ENCODE data around the gene VPS33B. TPM values are rescaled to one million over a fixed set of nuclear protein-coding genes. Genes with fewer than 3 reads are reported as not detected.

The VPS33B gene
- total RNA-seq, 2 experiments from 2014 or later, result 22.2 to 22.9 TPM

- no peak for TF ChIP-seq CTCF (IDR thresholded peaks at IDR 0.05)
- Mint-ChIP-seq H3K27ac (no peak overlapping the region), H3K4me3 (no peak overlapping the region), H3K4me1 (ENCODE audit: low read depth) (peaks cover 5% of the 10 kb centered on the region), H3K36me3 (ENCODE audit: low read depth) (peaks cover 53% of the 10 kb centered on the region), H3K27me3 (no peaks in the 10 kb centered on the region), H3K9me3 (no peaks in the 10 kb centered on the region)
- no peak for ATAC-seq
- DNase-seq, result no peak
- ChIA-PET CTCF (interaction anchor here (0.8 to 8.0 kb wide), 5 partner anchors 19 to 96 kb away, joined by 4 to 178 read pairs (median 28); partner anchors contain the start of genes HDDC3 and UNC45A), POLR2A (interaction anchor here (0.7 to 4.5 kb wide), 3 partner anchors 8 to 28 kb away, joined by 3 to 38 read pairs (median 3); no protein-coding TSS in a partner anchor)
- intact Hi-C loops (cut with micrococcal nuclease), result loop anchor here (5.0 kb wide), 1 partner anchor 312 kb away; no protein-coding TSS in a partner anchor
Measured at GRCh38 chr15:90959894-90960293, 62.5 kb downstream of the VPS33B start.

- ChIA-PET CTCF (interaction anchor here (3.8 to 8.0 kb wide), 5 partner anchors 11 to 313 kb away, joined by 20 to 178 read pairs (median 38); partner anchors contain the start of genes HDDC3 and UNC45A), POLR2A (interaction anchor here (1.3 to 8.3 kb wide), 3 partner anchors 9 to 21 kb away, joined by 3 to 98 read pairs (median 38); partner anchors contain the start of genes HDDC3 and UNC45A)
- no peaks in the 10 kb centered on the region for H3K9me3 Mint-ChIP-seq
- H3K27me3 Mint-ChIP-seq, result no peaks in the 10 kb centered on the region
- H3K27ac Mint-ChIP-seq, result no peak overlapping the region
- ATAC-seq (no peak), DNase-seq (no peak)
- peaks cover 8% of the 10 kb centered on the region for H3K4me1 Mint-ChIP-seq (ENCODE audit: low read depth)
- no peak for TF ChIP-seq CTCF (IDR thresholded peaks at IDR 0.05)
- peaks cover 54% of the 10 kb centered on the region for H3K36me3 Mint-ChIP-seq (ENCODE audit: low read depth)
- intact Hi-C loops (cut with micrococcal nuclease), result loop anchor here (5.0 kb wide), 1 partner anchor 313 kb away; no protein-coding TSS in a partner anchor
- no peak overlapping the region for H3K4me3 Mint-ChIP-seq
Measured at GRCh38 chr15:90959028-90959595, 63.3 kb downstream of the VPS33B start.

- H3K4me3 Mint-ChIP-seq, result peak overlapping the region; percentile 41
- H3K4me1 Mint-ChIP-seq (ENCODE audit: low read depth), result peaks cover 8% of the 10 kb centered on the region
- no peaks in the 10 kb centered on the region for H3K27me3 Mint-ChIP-seq
- no peak for TF ChIP-seq CTCF (IDR thresholded peaks at IDR 0.05)
- DNase-seq (no peak), ATAC-seq (no peak)
- H3K9me3 Mint-ChIP-seq, result no peaks in the 10 kb centered on the region
- intact Hi-C loops (cut with micrococcal nuclease), result loop anchor here (5.0 kb wide), 1 partner anchor 315 kb away; no protein-coding TSS in a partner anchor
- H3K36me3 Mint-ChIP-seq (ENCODE audit: low read depth), result peaks cover 51% of the 10 kb centered on the region
- POLR2A ChIA-PET, result interaction anchor here (0.8 to 8.3 kb wide), 6 partner anchors 9 to 55 kb away, joined by 3 to 98 read pairs (median 6); partner anchors contain the start of genes HDDC3, MAN2A2 and UNC45A
- CTCF ChIA-PET, result interaction anchor here (0.9 to 8.0 kb wide), 13 partner anchors 9 to 314 kb away, joined by 3 to 178 read pairs (median 28); partner anchors contain the start of genes HDDC3, MAN2A2, UNC45A and VPS33B
- H3K27ac Mint-ChIP-seq, result no peak overlapping the region
Measured at GRCh38 chr15:90957791-90958190, 64.6 kb downstream of the VPS33B start.

- H3K4me1 Mint-ChIP-seq (ENCODE audit: low read depth), result peaks cover 7% of the 10 kb centered on the region
- POLR2A ChIA-PET, result interaction anchor here (0.6 to 8.3 kb wide), 10 partner anchors 8 to 93 kb away, joined by 3 to 98 read pairs (median 4); partner anchors contain the start of genes HDDC3, MAN2A2 and UNC45A
- H3K4me3 Mint-ChIP-seq, result peak overlapping the region; percentile 85
- H3K9me3 Mint-ChIP-seq, result no peaks in the 10 kb centered on the region
- CTCF ChIA-PET, result interaction anchor here (0.7 to 8.0 kb wide), 35 partner anchors 9 to 319 kb away, joined by 3 to 178 read pairs (median 6); partner anchors contain the start of genes HDDC3, MAN2A2, UNC45A and VPS33B
- no peak overlapping the region for H3K27ac Mint-ChIP-seq
- TF ChIP-seq CTCF (IDR thresholded peaks at IDR 0.05), result no peak
- no peaks in the 10 kb centered on the region for H3K27me3 Mint-ChIP-seq
- no peak for DNase-seq
- no peak for ATAC-seq
- H3K36me3 Mint-ChIP-seq (ENCODE audit: low read depth), result peaks cover 52% of the 10 kb centered on the region
- intact Hi-C loops (cut with micrococcal nuclease), result loop anchor here (5.0 kb wide), 1 partner anchor 315 kb away; no protein-coding TSS in a partner anchor
Measured at GRCh38 chr15:90957031-90957790, 65.2 kb downstream of the VPS33B start.
